Endometrial microvascular endothelial cells (primary cell): ENCODE measurements around the gene RPE65. TPM values are rescaled to one million over a fixed set of nuclear protein-coding genes. Genes with fewer than 3 reads are reported as not detected.

Experiments
- in situ Hi-C: cut with HindIII; loops from 2 replicates; pipeline ENCODE4 v1.10.0; 2017; ENCODE audit warnings: low sequenced_read_pairs, low pct_unique_long_range_greater_than_20kb; ENCODE audit errors: inconsistent ontology term
- total RNA-seq: library from RNA; depleted of rRNA; stranded (reverse); fragments of >200 nt; gene quantifications from one replicate; pipeline ENCODE4 v1.2.3, GENCODE V29; 2015; ENCODE audit errors: inconsistent ontology term

Gene RPE65
- total RNA-seq, 1 donor from 2014 or later = not detected

GRCh38 chr1:68384321-68384813 is 65.4 kb downstream of the RPE65 start:
- in situ Hi-C loops = no loop called here

- in situ Hi-C loops = no loop called here
Measured at GRCh38 chr1:68383092-68383491, 66.7 kb downstream of the RPE65 start.

DNA sequence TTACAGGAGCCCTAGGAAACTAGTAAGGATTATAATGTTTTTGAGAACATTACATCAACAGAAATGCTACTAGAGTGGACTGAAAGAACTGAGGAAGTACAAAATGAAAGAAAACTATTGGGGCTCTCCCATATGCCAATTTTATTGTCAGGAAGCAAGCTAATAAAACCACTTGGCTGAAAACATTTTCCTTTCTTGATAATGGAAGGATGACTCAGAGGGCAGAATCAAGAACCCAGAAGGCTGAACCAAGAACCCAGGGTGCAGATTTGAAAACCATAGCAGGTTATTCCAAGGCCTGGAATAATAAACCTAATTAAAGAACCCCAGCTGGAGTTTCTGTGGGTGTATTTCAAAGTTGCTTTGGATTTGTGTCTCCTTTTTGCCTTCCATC is 70.7 kb downstream of the RPE65 start:
- in situ Hi-C loops = no loop called here

Other genes with a start within 250 kb of the RPE65 start
- 116 TPM for gene WLS, start 217.4 kb downstream of the RPE65 start, total RNA-seq
- 29.2 TPM for gene DEPDC1, start 47.1 kb upstream of the RPE65 start, total RNA-seq